GM18861 (cell line): ENCODE data around the gene KRTAP1-4.
"Not testable (repeated sequence)": the region's sequence is repeated elsewhere in the genome, so short reads cannot be mapped to it uniquely, and the experiment has no call there.

Experiments used
- ATAC-seq: cut with Tn5 transposase; IDR thresholded peaks from one replicate; pipeline ENCODE4 v1.9.1; 2021; ENCODE audit not compliant: unreplicated experiment

Gene KRTAP1-4

GRCh38 chr17:41048441-41048840 is 18.4 kb upstream of the KRTAP1-4 start:
- ATAC-seq = no peak

GRCh38 chr17:41046735-41047465 is 16.9 kb upstream of the KRTAP1-4 start, which contains the start of gene KRTAP2-1:
TSS of gene KRTAP2-1 (minus strand) at chr17:41047316. CDS start at chr17:41047267, 49 bp downstream.
- ATAC-seq = not testable (repeated sequence)

- ATAC-seq = no peak
These were observed 13.0 kb upstream of the KRTAP1-4 start for GRCh38 chr17:41042953-41043352.

GRCh38 chr17:41040783-41041571 is 11.0 kb upstream of the KRTAP1-4 start, which contains the start of gene KRTAP1-1:
TSS of gene KRTAP1-1 (minus strand) at chr17:41041450. CDS start at chr17:41041397, 53 bp downstream.
- ATAC-seq = not testable (repeated sequence)

- no peak for ATAC-seq
These were observed 7.9 kb upstream of the KRTAP1-4 start for GRCh38 chr17:41037853-41038350.

GRCh38 chr17:41034346-41034935 is 4.4 kb upstream of the KRTAP1-4 start, which contains the start of gene KRTAP1-3:
TSS of gene KRTAP1-3 (minus strand) at chr17:41034874. CDS start at chr17:41034821, 53 bp downstream.
- ATAC-seq = not testable (repeated sequence)

- ATAC-seq = no peak
These were observed 3.1 kb downstream of the KRTAP1-4 start, which contains the start of gene KRTAP1-5 for GRCh38 chr17:41026715-41027471. TSS of gene KRTAP1-5 (minus strand) at chr17:41027208. CDS start at chr17:41027155, 53 bp downstream.

- no peak for ATAC-seq
These were observed 5.3 kb downstream of the KRTAP1-4 start for GRCh38 chr17:41024697-41025096.

GRCh38 chr17:41020336-41020735 is 9.7 kb downstream of the KRTAP1-4 start:
- no peak for ATAC-seq

GRCh38 chr17:41019415-41019814 is 10.6 kb downstream of the KRTAP1-4 start:
- ATAC-seq = no peak

GRCh38 chr17:41018541-41018940 is 11.5 kb downstream of the KRTAP1-4 start:
- no peak for ATAC-seq

- ATAC-seq = no peak
These were observed 13.3 kb downstream of the KRTAP1-4 start for GRCh38 chr17:41016578-41017215.

- ATAC-seq = no peak
These were observed 14.5 kb downstream of the KRTAP1-4 start for GRCh38 chr17:41015454-41015853.

GRCh38 chr17:41013606-41014005 is 16.4 kb downstream of the KRTAP1-4 start:
- no peak for ATAC-seq

- no peak for ATAC-seq
These were observed 16.8 kb downstream of the KRTAP1-4 start for GRCh38 chr17:41013181-41013580.

GRCh38 chr17:41012326-41013120 is 17.5 kb downstream of the KRTAP1-4 start:
- ATAC-seq = no peak

GRCh38 chr17:41010441-41010840 is 19.6 kb downstream of the KRTAP1-4 start:
- no peak for ATAC-seq

- ATAC-seq = no peak
These were observed 20.1 kb downstream of the KRTAP1-4 start for GRCh38 chr17:41009936-41010335.

GRCh38 chr17:41009301-41009760 is 20.7 kb downstream of the KRTAP1-4 start:
- no peak for ATAC-seq
